ENCODE results near the gene SPATS2L. TPM values are rescaled to one million over a fixed set of nuclear protein-coding genes. Genes with fewer than 3 reads are reported as not detected.

The SPATS2L gene
- polyA plus RNA-seq, 2 of the 4 experiments (the other 2 are of a cell fraction) = 85.2 to 202 TPM

DNA sequence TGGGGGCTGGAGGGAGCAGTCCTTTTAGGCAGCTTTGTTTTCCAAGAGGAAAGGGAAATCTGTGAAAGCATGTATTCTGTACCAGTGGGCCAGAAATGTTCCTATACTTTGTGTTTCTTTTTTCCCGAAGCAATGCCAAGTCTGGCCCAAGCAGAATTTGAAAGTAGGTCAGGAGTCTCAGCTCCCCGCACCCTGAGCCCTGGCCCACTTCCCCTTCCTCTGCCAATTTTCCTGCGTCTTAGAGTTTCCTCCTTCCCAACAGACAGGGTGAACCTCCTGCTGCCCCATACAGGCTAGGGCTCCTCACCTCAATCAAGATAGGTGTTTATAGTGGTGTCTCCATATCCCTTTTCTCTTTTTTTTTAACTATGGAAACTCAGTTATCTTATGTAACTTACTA, 138.0 kb downstream of the SPATS2L start (continued):
- TF ChIP-seq, protein P1, sequence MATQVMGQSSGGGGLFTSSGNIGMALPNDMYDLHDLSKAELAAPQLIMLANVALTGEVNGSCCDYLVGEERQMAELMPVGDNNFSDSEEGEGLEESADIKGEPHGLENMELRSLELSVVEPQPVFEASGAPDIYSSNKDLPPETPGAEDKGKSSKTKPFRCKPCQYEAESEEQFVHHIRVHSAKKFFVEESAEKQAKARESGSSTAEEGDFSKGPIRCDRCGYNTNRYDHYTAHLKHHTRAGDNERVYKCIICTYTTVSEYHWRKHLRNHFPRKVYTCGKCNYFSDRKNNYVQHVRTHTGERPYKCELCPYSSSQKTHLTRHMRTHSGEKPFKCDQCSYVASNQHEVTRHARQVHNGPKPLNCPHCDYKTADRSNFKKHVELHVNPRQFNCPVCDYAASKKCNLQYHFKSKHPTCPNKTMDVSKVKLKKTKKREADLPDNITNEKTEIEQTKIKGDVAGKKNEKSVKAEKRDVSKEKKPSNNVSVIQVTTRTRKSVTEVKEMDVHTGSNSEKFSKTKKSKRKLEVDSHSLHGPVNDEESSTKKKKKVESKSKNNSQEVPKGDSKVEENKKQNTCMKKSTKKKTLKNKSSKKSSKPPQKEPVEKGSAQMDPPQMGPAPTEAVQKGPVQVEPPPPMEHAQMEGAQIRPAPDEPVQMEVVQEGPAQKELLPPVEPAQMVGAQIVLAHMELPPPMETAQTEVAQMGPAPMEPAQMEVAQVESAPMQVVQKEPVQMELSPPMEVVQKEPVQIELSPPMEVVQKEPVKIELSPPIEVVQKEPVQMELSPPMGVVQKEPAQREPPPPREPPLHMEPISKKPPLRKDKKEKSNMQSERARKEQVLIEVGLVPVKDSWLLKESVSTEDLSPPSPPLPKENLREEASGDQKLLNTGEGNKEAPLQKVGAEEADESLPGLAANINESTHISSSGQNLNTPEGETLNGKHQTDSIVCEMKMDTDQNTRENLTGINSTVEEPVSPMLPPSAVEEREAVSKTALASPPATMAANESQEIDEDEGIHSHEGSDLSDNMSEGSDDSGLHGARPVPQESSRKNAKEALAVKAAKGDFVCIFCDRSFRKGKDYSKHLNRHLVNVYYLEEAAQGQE (IDR thresholded peaks at IDR 0.05) = no peak
- TF ChIP-seq HOXB13 (CRISPR knock-in tag; IDR thresholded peaks at IDR 0.05; ENCODE audit: low read depth) = no peak
- TF ChIP-seq ESRRA (IDR thresholded peaks at IDR 0.05; ENCODE audit: borderline replicate concordance, low read length) = no peak
- no peak for TF ChIP-seq CEBPB (IDR thresholded peaks at IDR 0.05)
- TF ChIP-seq RAD21 (conservative IDR thresholded peaks at IDR 0.05 in 1 of 2, IDR thresholded peaks at IDR 0.05 in 1 of 2) = no peak
- TF ChIP-seq PHF8 (IDR thresholded peaks at IDR 0.05; ENCODE audit: borderline replicate concordance, low read depth) = no peak
- TF ChIP-seq, protein P2, sequence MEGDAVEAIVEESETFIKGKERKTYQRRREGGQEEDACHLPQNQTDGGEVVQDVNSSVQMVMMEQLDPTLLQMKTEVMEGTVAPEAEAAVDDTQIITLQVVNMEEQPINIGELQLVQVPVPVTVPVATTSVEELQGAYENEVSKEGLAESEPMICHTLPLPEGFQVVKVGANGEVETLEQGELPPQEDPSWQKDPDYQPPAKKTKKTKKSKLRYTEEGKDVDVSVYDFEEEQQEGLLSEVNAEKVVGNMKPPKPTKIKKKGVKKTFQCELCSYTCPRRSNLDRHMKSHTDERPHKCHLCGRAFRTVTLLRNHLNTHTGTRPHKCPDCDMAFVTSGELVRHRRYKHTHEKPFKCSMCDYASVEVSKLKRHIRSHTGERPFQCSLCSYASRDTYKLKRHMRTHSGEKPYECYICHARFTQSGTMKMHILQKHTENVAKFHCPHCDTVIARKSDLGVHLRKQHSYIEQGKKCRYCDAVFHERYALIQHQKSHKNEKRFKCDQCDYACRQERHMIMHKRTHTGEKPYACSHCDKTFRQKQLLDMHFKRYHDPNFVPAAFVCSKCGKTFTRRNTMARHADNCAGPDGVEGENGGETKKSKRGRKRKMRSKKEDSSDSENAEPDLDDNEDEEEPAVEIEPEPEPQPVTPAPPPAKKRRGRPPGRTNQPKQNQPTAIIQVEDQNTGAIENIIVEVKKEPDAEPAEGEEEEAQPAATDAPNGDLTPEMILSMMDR (IDR thresholded peaks at IDR 0.05) = no peak

DNA sequence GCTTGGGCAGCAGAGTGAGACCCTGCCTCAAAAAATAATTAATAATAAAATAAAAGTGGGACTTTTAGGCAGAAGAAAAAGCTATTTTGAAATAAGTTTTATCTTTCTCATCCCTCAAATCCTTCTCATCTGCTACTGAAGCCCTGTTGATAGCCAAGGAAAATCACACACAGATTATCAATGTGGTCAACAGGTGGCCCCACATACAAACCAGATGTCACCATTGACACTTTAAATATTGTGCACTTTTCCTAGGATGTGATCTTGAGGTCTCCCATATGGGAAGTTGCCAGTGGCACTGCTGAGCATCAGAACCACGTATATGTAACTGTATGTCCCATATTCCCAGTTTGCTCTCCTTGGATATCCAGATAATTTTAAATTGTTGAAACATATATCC, 138.8 kb downstream of the SPATS2L start:
- ChIA-PET POLR2A (no interaction called here), CTCF (interaction anchor here (0.9 to 1.4 kb wide), 2 partner anchors 11 to 26 kb away, joined by 3 read pairs; no protein-coding TSS in a partner anchor)
- ATAC-seq (peak in 1 of 2 experiments; percentile 48; a peak in 3 of 6 replicates), FAIRE-seq (no peak), DNase-seq (ENCODE audit: low read depth in 1 of 2, low spot score in 1 of 2) (no peak)
- H3K4me1 ChIP-seq = 0 out of 3 replicates have a peak, but pooled peaks cover 5% of the 10 kb centered on the region
- no peaks in the 10 kb centered on the region for H3K9me3 ChIP-seq
- no peak overlapping the region for H3K4me3 ChIP-seq
- TF ChIP-seq KDM1A (IDR thresholded peaks at IDR 0.05; ENCODE audit: low read depth) (no peak), RAD21 (conservative IDR thresholded peaks at IDR 0.05 in 1 of 2, IDR thresholded peaks at IDR 0.05 in 1 of 2) (peak in 1 of 2 experiments; percentile 19; a peak in 1 of 5 replicates), EP300 (IDR thresholded peaks at IDR 0.05) (no peak), RCOR1 (IDR thresholded peaks at IDR 0.05; ENCODE audit: low read depth, low read length) (no peak), RNF2 (IDR thresholded peaks at IDR 0.05; ENCODE audit: borderline replicate concordance, low read depth) (no peak)
- TF ChIP-seq, protein P3, sequence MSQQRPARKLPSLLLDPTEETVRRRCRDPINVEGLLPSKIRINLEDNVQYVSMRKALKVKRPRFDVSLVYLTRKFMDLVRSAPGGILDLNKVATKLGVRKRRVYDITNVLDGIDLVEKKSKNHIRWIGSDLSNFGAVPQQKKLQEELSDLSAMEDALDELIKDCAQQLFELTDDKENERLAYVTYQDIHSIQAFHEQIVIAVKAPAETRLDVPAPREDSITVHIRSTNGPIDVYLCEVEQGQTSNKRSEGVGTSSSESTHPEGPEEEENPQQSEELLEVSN (IDR thresholded peaks at IDR 0.05; ENCODE audit: borderline replicate concordance, low read depth) = no peak
- TF ChIP-seq, protein P4, sequence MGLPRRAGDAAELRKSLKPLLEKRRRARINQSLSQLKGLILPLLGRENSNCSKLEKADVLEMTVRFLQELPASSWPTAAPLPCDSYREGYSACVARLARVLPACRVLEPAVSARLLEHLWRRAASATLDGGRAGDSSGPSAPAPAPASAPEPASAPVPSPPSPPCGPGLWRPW (IDR thresholded peaks at IDR 0.05) = no peak
- TF ChIP-seq, protein P1 (IDR thresholded peaks at IDR 0.05) = no peak
- no peak overlapping the region for H3K4me2 ChIP-seq
- WGBS (ENCODE audit: missing lambda C conversion rate) = 89% methylated on average over 1 of the region's 1 CpG
- H3K27ac ChIP-seq = no peak overlapping the region

All from A549 (cell line).